Kidney epithelial cell (primary cell): ENCODE measurements around the gene POMP. TPM values are rescaled to one million over a fixed set of nuclear protein-coding genes. Genes with fewer than 3 reads are reported as not detected.

Experiments used
- DNase-seq: peaks from one replicate; pipeline ENCODE4 v3.0.0-alpha.2; 2010; ENCODE audit warnings: low read depth
- H3K27me3 ChIP-seq: 2 replicates; pipeline ENCODE4 v1.6.0; 2011; ENCODE audit warnings: low read length; ENCODE audit not compliant: control insufficient read depth, insufficient read depth
- H3K36me3 ChIP-seq: 2 replicates; pipeline ENCODE4 v1.5.1; 2011; ENCODE audit warnings: low read length; ENCODE audit not compliant: control insufficient read depth, insufficient read depth
- H3K4me3 ChIP-seq: 2 replicates; pipeline ENCODE4 v1.5.1; 2011; ENCODE audit warnings: low read depth, mild to moderate bottlenecking, control low read depth, low read length
- CTCF ChIP-seq: IDR thresholded peaks from 2 replicates; pipeline ENCODE4 v1.5.1; 2011; ENCODE audit warnings: mild to moderate bottlenecking, moderate library complexity, low read length, control low read depth, inconsistent platforms; ENCODE audit not compliant: insufficient read depth, poor library complexity, severe bottlenecking
- total RNA-seq: library from RNA; depleted of rRNA; stranded (reverse); fragments of >200 nt; gene quantifications from 2 replicates; pipeline ENCODE4 v1.2.3, GENCODE V29; 2015

The POMP gene
- total RNA-seq, 1 donor from 2014 or later: 103 TPM

GRCh38 chr13:28716511-28716910, 57.6 kb downstream of the POMP start:
- no peaks in the 10 kb centered on the region for H3K27me3 ChIP-seq
- peak; percentile 23 for DNase-seq
- no peak overlapping the region for H3K4me3 ChIP-seq
- TF ChIP-seq CTCF: no peak
- no peaks in the 10 kb centered on the region for H3K36me3 ChIP-seq

GRCh38 chr13:28717170-28717569, 58.2 kb downstream of the POMP start:
- TF ChIP-seq CTCF: no peak
- DNase-seq: no peak
- Histone ChIP-seq H3K36me3 (no peaks in the 10 kb centered on the region), H3K27me3 (no peaks in the 10 kb centered on the region), H3K4me3 (no peak overlapping the region)

- Histone ChIP-seq H3K27me3 (no peaks in the 10 kb centered on the region), H3K4me3 (peak overlapping the region; percentile 73), H3K36me3 (no peaks in the 10 kb centered on the region)
- no peak for TF ChIP-seq CTCF
- DNase-seq: no peak
These were observed 59.2 kb downstream of the POMP start for GRCh38 chr13:28718196-28718542.

- Histone ChIP-seq H3K27me3 (no peaks in the 10 kb centered on the region), H3K4me3 (peak within 1 kb of the TSS; percentile 73), H3K36me3 (no peaks in the 10 kb centered on the region)
- TF ChIP-seq CTCF: no peak
- peak; percentile 86 for DNase-seq
These were observed 59.8 kb downstream of the POMP start, which contains the start of gene SLC46A3 for GRCh38 chr13:28718543-28719226. Gene SLC46A3 (minus strand): TSS chr13:28718970. CDS start chr13:28717998, 972 bp downstream.

- Histone ChIP-seq H3K4me3 (peak overlapping the region; percentile 73), H3K36me3 (no peaks in the 10 kb centered on the region), H3K27me3 (no peaks in the 10 kb centered on the region)
- no peak for TF ChIP-seq CTCF
- no peak for DNase-seq
These were observed 60.5 kb downstream of the POMP start for GRCh38 chr13:28719227-28720055.
